Measurements from ENCODE around the gene INPP5E. TPM values are rescaled to one million over a fixed set of nuclear protein-coding genes. Genes with fewer than 3 reads are reported as not detected.

The INPP5E gene
- total RNA-seq, 1 experiment from 2014 or later, result 18.2 TPM

GRCh38 chr9:136483589-136484152 lies 44.0 kb upstream of the INPP5E start:
- H3K4me1 ChIP-seq (replicated peaks; ENCODE audit: insufficient read depth), result peaks cover 15% of the 10 kb centered on the region
- peaks cover 45% of the 10 kb centered on the region for H4K20me1 ChIP-seq (ENCODE audit: insufficient read depth)
- intact Hi-C loops (cut with micrococcal nuclease; ENCODE audit: unreplicated experiment), result loop anchor here (2.0 to 10.0 kb wide), 4 partner anchors 139 to 366 kb away; partner anchors contain the start of genes CCDC183, TMEM141 and TMEM250
- H3K9me2 ChIP-seq (ENCODE audit: insufficient read depth), result no peaks in the 10 kb centered on the region
- H3K36me3 ChIP-seq (ENCODE audit: low read depth), result 0 out of 2 replicates have a peak, but pooled peaks cover 3% of the 10 kb centered on the region
- H3K27ac ChIP-seq, result peak overlapping the region; percentile 97
- TF ChIP-seq EZH2 (IDR thresholded peaks at IDR 0.05; ENCODE audit: low read depth) (no peak), CTCF (conservative IDR thresholded peaks at IDR 0.05) (0 out of 2 replicates have a peak, but pooled peaks have one; percentile 9)
- peak overlapping the region; percentile 91 for H3K4me2 ChIP-seq
- H3K79me2 ChIP-seq (ENCODE audit: low read depth), result peaks cover 53% of the 10 kb centered on the region
- POLR2A ChIA-PET (ENCODE audit: unreplicated experiment), result interaction anchor here (0.6 to 1.0 kb wide), 6 partner anchors 85 to 768 kb away, joined by 3 to 8 read pairs (median 5); partner anchors contain the start of gene DNLZ
- H3K9me3 ChIP-seq (ENCODE audit: insufficient read depth, low read depth), result no peaks in the 10 kb centered on the region
- TSS peak; percentile 53 for BruUV-seq (replicated peaks)
- peak; percentile 76 to 98 for DNase-seq
- peak overlapping the region; percentile 87 for H2AFZ ChIP-seq
- H3K27me3 ChIP-seq (ENCODE audit: insufficient read depth, low read depth), result no peaks in the 10 kb centered on the region
- CTCF ChIA-PET, result interaction anchor here (0.6 to 3.1 kb wide), 7 partner anchors 60 to 203 kb away, joined by 3 to 19 read pairs (median 4); partner anchors contain the start of gene AGPAT2
- H3F3A ChIP-seq (ENCODE audit: insufficient read depth, low read depth), result peaks cover 19% of the 10 kb centered on the region; the same call in 1 of the 2 replicates
- peak overlapping the region; percentile 96 for H3K4me3 ChIP-seq

GRCh38 chr9:136482793-136483588 lies 43.3 kb upstream of the INPP5E start, which contains the start of gene SEC16A:
Gene SEC16A (minus strand): TSS chr9:136483040. CDS start chr9:136477615, 5,425 bp downstream.
- H3K4me3 ChIP-seq, result peak within 1 kb of the TSS; percentile 96
- 0 out of 2 replicates have a peak, but pooled peaks cover 3% of the 10 kb centered on the region for H3K36me3 ChIP-seq (ENCODE audit: low read depth)
- peak within 1 kb of the TSS; percentile 87 for H2AFZ ChIP-seq
- no peaks in the 10 kb centered on the region for H3K9me2 ChIP-seq (ENCODE audit: insufficient read depth)
- BruUV-seq (replicated peaks), result no TSS peak
- intact Hi-C loops (cut with micrococcal nuclease; ENCODE audit: unreplicated experiment), result loop anchor here (5.0 to 10.0 kb wide), 3 partner anchors 138 to 366 kb away; partner anchors contain the start of genes CCDC183, TMEM141 and TMEM250
- TF ChIP-seq CTCF (conservative IDR thresholded peaks at IDR 0.05), result no peak
- TF ChIP-seq EZH2 (IDR thresholded peaks at IDR 0.05; ENCODE audit: low read depth), result no peak
- peaks cover 15% of the 10 kb centered on the region for H3K4me1 ChIP-seq (replicated peaks; ENCODE audit: insufficient read depth)
- H3K4me2 ChIP-seq, result peak within 1 kb of the TSS; percentile 92
- peak; percentile 80 to 99 for DNase-seq
- peak within 1 kb of the TSS; percentile 97 for H3K27ac ChIP-seq
- H3K27me3 ChIP-seq (ENCODE audit: insufficient read depth, low read depth), result no peaks in the 10 kb centered on the region
- ChIA-PET POLR2A (ENCODE audit: unreplicated experiment) (interaction anchor here (0.7 to 1.0 kb wide), 3 partner anchors 120 to 299 kb away, joined by 3 to 6 read pairs (median 6); partner anchors contain the start of gene DNLZ), CTCF (interaction anchor here (0.6 to 3.1 kb wide), 2 partner anchors 142 to 204 kb away, joined by 3 to 19 read pairs; partner anchors contain the start of gene AGPAT2)
- H3K79me2 ChIP-seq (ENCODE audit: low read depth), result peaks cover 60% of the 10 kb centered on the region
- H3K9me3 ChIP-seq (ENCODE audit: insufficient read depth, low read depth), result no peaks in the 10 kb centered on the region
- H3F3A ChIP-seq (ENCODE audit: insufficient read depth, low read depth), result peaks cover 19% of the 10 kb centered on the region; the same call in 1 of the 2 replicates
- H4K20me1 ChIP-seq (ENCODE audit: insufficient read depth), result peaks cover 52% of the 10 kb centered on the region

Data from PC-9 (cell line).